SK-N-SH (cell line): Measurements from ENCODE around the gene TCF12. TPM values are rescaled to one million over a fixed set of nuclear protein-coding genes. Genes with fewer than 3 reads are reported as not detected.

Experiments
- CTCF ChIA-PET: fragments of 300-600, 350-600 bp; formaldehyde crosslinking; extraction: SDS; loops from one replicate; lab custom pipeline; 2021; lab: Yijun Ruan, JAX
- POLR2A ChIA-PET: fragments of 350-600 bp; sonication (Branson Sonifier 250); formaldehyde crosslinking; extraction: SDS; loops from one replicate; lab custom pipeline; 2020; ENCODE audit warnings: antibody characterized with exemption, inconsistent platforms; lab: Yijun Ruan, JAX
- DNase-seq: peaks from one replicate; pipeline ENCODE4 v3.0.0; 2012
- H2AFZ ChIP-seq: fragments of 200-600 bp; sonication (generic); 2 replicates; pipeline ENCODE4 v1.8.1; 2016; ENCODE audit warnings: antibody characterized with exemption, mild to moderate bottlenecking, low read depth
- H3F3A ChIP-seq: fragments of 200-600 bp; sonication (generic); replicated peaks from 2 replicates; pipeline ENCODE3; 2016; ENCODE audit warnings: antibody characterized with exemption, mild to moderate bottlenecking; ENCODE audit not compliant: insufficient read depth
- H3K27ac ChIP-seq, 2 experiments: fragments of 200-500 bp in 1 of 2; fragments of 200-600 bp in 1 of 2; sonication (Bioruptor generic) in 1 of 2; sonication (generic), shearing (Covaris generic) in 1 of 2; 2 replicates each; pipeline versions ENCODE4 v1.5.1 to v1.6.1; 2014 to 2016; ENCODE audit warnings: low read depth in 2 of 2, inconsistent platforms in 1 of 2, low read length in 1 of 2, mild to moderate bottlenecking in 1 of 2, mixed read lengths in 1 of 2
- H3K27me3 ChIP-seq: fragments of 200-600 bp; sonication (generic), shearing (Covaris generic); 2 replicates; pipeline ENCODE4 v1.6.1; 2016; ENCODE audit warnings: mixed run types; ENCODE audit not compliant: insufficient read depth
- H3K36me3 ChIP-seq, 2 experiments: fragments of 200-500 bp in 1 of 2; fragments of 200-600 bp in 1 of 2; sonication (Bioruptor generic) in 1 of 2; sonication (generic) in 1 of 2; replicated peaks in 1 of 2; 2 replicates each; pipeline versions ENCODE3 to v1.5.1; 2014 to 2016; ENCODE audit warnings: low read length in 1 of 2, mild to moderate bottlenecking in 1 of 2; ENCODE audit not compliant: insufficient read depth in 2 of 2, control insufficient read depth in 1 of 2
- H3K4me1 ChIP-seq, 2 experiments: fragments of 200-500 bp in 1 of 2; fragments of 200-600 bp in 1 of 2; sonication (Bioruptor generic) in 1 of 2; sonication (generic), shearing (Covaris generic) in 1 of 2; 2 replicates each; pipeline versions ENCODE4 v1.5.1 to v1.6.1; 2014 to 2016; ENCODE audit warnings: low read depth in 1 of 2, low read length in 1 of 2, mixed run types in 1 of 2; ENCODE audit not compliant: insufficient read depth in 2 of 2, control insufficient read depth in 1 of 2
- H3K4me2 ChIP-seq: fragments of 200-600 bp; sonication (generic), shearing (Covaris generic); 2 replicates; pipeline ENCODE4 v1.6.1; 2017; ENCODE audit warnings: mixed run types
- H3K4me3 ChIP-seq, 2 experiments: fragments of 200-500 bp in 1 of 2; fragments of 200-600 bp in 1 of 2; sonication (Bioruptor generic) in 1 of 2; sonication (generic), shearing (Covaris generic) in 1 of 2; 2 replicates each; pipeline versions ENCODE4 v1.5.1 to v1.8.1; 2014 to 2016; ENCODE audit warnings: low read depth in 2 of 2, inconsistent platforms in 1 of 2, low read length in 1 of 2, mild to moderate bottlenecking in 1 of 2, mixed read lengths in 1 of 2, moderate library complexity in 1 of 2
- H3K79me2 ChIP-seq: fragments of 200-600 bp; sonication (generic); 2 replicates; pipeline ENCODE4 v1.8.1; 2017; ENCODE audit warnings: mild to moderate bottlenecking; ENCODE audit not compliant: insufficient read depth
- H3K9ac ChIP-seq: fragments of 200-600 bp; sonication (generic); 2 replicates; pipeline ENCODE4 v1.6.1; 2017; ENCODE audit warnings: mixed run types
- H3K9me2 ChIP-seq: fragments of 200-600 bp; sonication (generic); 2 replicates; pipeline ENCODE4 v1.6.1; 2017; ENCODE audit warnings: mixed run types
- H3K9me3 ChIP-seq: fragments of 200-600 bp; sonication (generic); 2 replicates; pipeline ENCODE4 v1.6.1; 2017; ENCODE audit warnings: mixed run types, mild to moderate bottlenecking, moderate library complexity
- H4K20me1 ChIP-seq: fragments of 200-600 bp; sonication (generic); 2 replicates; pipeline ENCODE4 v1.6.1; 2017; ENCODE audit warnings: mild to moderate bottlenecking, mixed run types; ENCODE audit not compliant: insufficient read depth
- CTCF ChIP-seq: fragments of 200-600 bp; sonication (generic); IDR thresholded peaks from 2 replicates; pipeline ENCODE4 v1.6.1; 2017; ENCODE audit warnings: antibody characterized with exemption, mild to moderate bottlenecking, moderate library complexity
- EP300 ChIP-seq, 2 experiments: IDR thresholded peaks; 2 replicates each; pipeline versions ENCODE4 v1.4.0 to v1.6.1; 2012; ENCODE audit warnings: borderline replicate concordance in 1 of 2, low read depth in 1 of 2, low read length in 1 of 2
- EZH2phosphoT487 ChIP-seq: fragments of 200-600 bp; sonication (generic); IDR thresholded peaks from 2 replicates; pipeline ENCODE4 v1.6.1; 2017; ENCODE audit warnings: low read depth, mixed run types, mild to moderate bottlenecking, antibody characterized with exemption, moderate library complexity, borderline replicate concordance
- FOXM1 ChIP-seq: IDR thresholded peaks from 2 replicates; pipeline ENCODE4 v1.4.0; 2012; ENCODE audit warnings: low read depth, mild to moderate bottlenecking
- GABPA ChIP-seq: IDR thresholded peaks from 2 replicates; pipeline ENCODE4 v1.4.0; 2012; ENCODE audit warnings: low read depth, mild to moderate bottlenecking
- MXI1 ChIP-seq: IDR thresholded peaks from 2 replicates; pipeline ENCODE4 v1.6.1; 2012; ENCODE audit warnings: mild to moderate bottlenecking, low read depth, low read length, improper control_type of control experiment
- RXRA ChIP-seq: IDR thresholded peaks from 2 replicates; pipeline ENCODE4 v1.4.0; 2012; ENCODE audit warnings: low read depth, mild to moderate bottlenecking, borderline replicate concordance
- TAF1 ChIP-seq: IDR thresholded peaks from 2 replicates; pipeline ENCODE4 v1.6.1; 2012; ENCODE audit warnings: low read depth, mild to moderate bottlenecking, low read length, moderate library complexity, borderline replicate concordance
- WGBS: methylation state at CpG from one replicate; pipeline ENCODE4 v1.1.6; 2017; ENCODE audit warnings: low lambda C conversion rate; 5-methylcytosine and 5-hydroxymethylcytosine counted together
- polyA plus RNA-seq, 3 experiments: library from polyadenylated mRNA; depleted of rRNA; stranded (reverse); fragments of >200 nt; gene quantifications; 2 replicates each; pipeline ENCODE4 v1.2.3, GENCODE V29; 2012

Gene TCF12
- polyA plus RNA-seq, 1 of the 3 experiments (the other 2 are of a cell fraction) = 49.6 TPM

GRCh38 chr15:56996746-56997470, 78.5 kb downstream of the TCF12 start:
- ChIA-PET POLR2A (no interaction called here), CTCF (no interaction called here)
- H3K4me3 ChIP-seq = no peak overlapping the region
- WGBS = 75% methylated on average over 3 of the region's 3 CpGs
- peaks cover 90% of the 10 kb centered on the region for H3K79me2 ChIP-seq
- H3K4me2 ChIP-seq = no peak overlapping the region
- peaks cover 0 to 28% of the 10 kb centered on the region in 2 experiments for H3K36me3 ChIP-seq
- DNase-seq = no peak
- H3K9ac ChIP-seq = no peak overlapping the region
- no peaks in the 10 kb centered on the region for H3F3A ChIP-seq
- no peak overlapping the region for H2AFZ ChIP-seq
- TF ChIP-seq MXI1 = no peak
- TF ChIP-seq EZH2phosphoT487 = no peak
- TF ChIP-seq TAF1 = no peak
- TF ChIP-seq, all 33 proteins: peak for 0
- H3K27me3 ChIP-seq = no peaks in the 10 kb centered on the region
- no peaks in the 10 kb centered on the region for H3K9me2 ChIP-seq
- no peaks in the 10 kb centered on the region for H3K4me1 ChIP-seq
- no peaks in the 10 kb centered on the region for H4K20me1 ChIP-seq
- H3K9me3 ChIP-seq = no peaks in the 10 kb centered on the region
- no peak overlapping the region for H3K27ac ChIP-seq

GRCh38 chr15:57003418-57003817, 85.0 kb downstream of the TCF12 start:
- 61% methylated on average over 4 of the region's 4 CpGs for WGBS
- no peaks in the 10 kb centered on the region for H3K9me3 ChIP-seq
- CTCF ChIA-PET = interaction anchor here (1.0 kb wide), 1 partner anchor 524 kb away, joined by 3 read pairs; no protein-coding TSS in a partner anchor
- H3K36me3 ChIP-seq = no peaks in the 10 kb centered on the region
- TF ChIP-seq CTCF (no peak), RXRA (no peak), GABPA (no peak), FOXM1 (no peak), EZH2phosphoT487 (no peak), TAF1 (no peak), EP300 (IDR thresholded peaks at IDR 0.05; ENCODE audit: borderline replicate concordance in 1 of 2, low read depth in 1 of 2, low read length in 1 of 2) (no peak)
- TF ChIP-seq, all 33 proteins: peak for 0
- H3F3A ChIP-seq = peaks cover 8% of the 10 kb centered on the region
- POLR2A ChIA-PET = no interaction called here
- no peak overlapping the region for H3K9ac ChIP-seq
- DNase-seq = no peak
- H3K79me2 ChIP-seq = peaks cover 91% of the 10 kb centered on the region
- H2AFZ ChIP-seq = no peak overlapping the region
- H3K27ac ChIP-seq = peak overlapping the region in 1 of 2 experiments; percentile 9; a peak in 1 of 4 replicates
- H3K4me3 ChIP-seq = no peak overlapping the region
- no peak overlapping the region; the same call in 1 of the 2 replicates for H3K4me2 ChIP-seq
- H3K9me2 ChIP-seq = no peaks in the 10 kb centered on the region
- H4K20me1 ChIP-seq = peaks cover 8% of the 10 kb centered on the region; the same call in 1 of the 2 replicates
- no peaks in the 10 kb centered on the region for H3K27me3 ChIP-seq
- peaks cover 0 to 7% of the 10 kb centered on the region in 2 experiments; a peak in 1 of 4 replicates for H3K4me1 ChIP-seq
